ENCODE data around the gene SYT10. TPM values are rescaled to one million over a fixed set of nuclear protein-coding genes. Genes with fewer than 3 reads are reported as not detected.

Gene SYT10
- total RNA-seq, 1 experiment from 2014 or later = 0.70 TPM

- Mint-ChIP-seq H3K27me3 (ENCODE audit: low read depth) (no peaks in the 10 kb centered on the region), H3K36me3 (ENCODE audit: insufficient read depth in 1 of 3, low read depth in 3 of 3) (no peaks in the 10 kb centered on the region), H3K4me1 (no peaks in the 10 kb centered on the region), H3K9me3 (no peaks in the 10 kb centered on the region), H3K27ac (no peak overlapping the region), H3K4me3 (no peak overlapping the region)
- TF ChIP-seq CTCF (conservative IDR thresholded peaks at IDR 0.05) = no peak
- Histone ChIP-seq H2BK5ac (ENCODE audit: insufficient read length, low read length) (no peak overlapping the region), H2BK12ac (ENCODE audit: insufficient read length, low read depth, low read length) (no peak overlapping the region), H3K9me3 (ENCODE audit: control insufficient read depth, low read depth, low read length) (no peaks in the 10 kb centered on the region), H3K27ac (ENCODE audit: insufficient read length, low read depth, low read length) (no peak overlapping the region), H3K79me2 (ENCODE audit: insufficient read depth, low read length) (no peaks in the 10 kb centered on the region), H3T11ph (ENCODE audit: low read length) (no peak overlapping the region), H2BK15ac (ENCODE audit: low read depth, low read length) (no peak overlapping the region), H3K9ac (ENCODE audit: extremely low read depth, insufficient read length, low read length) (no peak overlapping the region), H3K56ac (ENCODE audit: insufficient read length, low read depth, low read length) (no peak overlapping the region), H2BK120ac (ENCODE audit: low read depth, low read length, poor library complexity, severe bottlenecking) (no peak overlapping the region), H3K23ac (ENCODE audit: insufficient read length, low read depth, low read length) (no peak overlapping the region), H4K20me1 (ENCODE audit: control insufficient read depth, insufficient read depth, insufficient read length) (no peaks in the 10 kb centered on the region), H2AFZ (ENCODE audit: low read length) (no peak overlapping the region), H4K8ac (replicated peaks; ENCODE audit: insufficient read length, low read depth, low read length) (no peak overlapping the region), H3K14ac (ENCODE audit: insufficient read depth, low read length) (no peak overlapping the region), H3K18ac (ENCODE audit: insufficient read length, low read depth, low read length) (no peak overlapping the region), H3K23me2 (ENCODE audit: insufficient read length, low read depth, low read length, poor library complexity, severe bottlenecking) (no peaks in the 10 kb centered on the region), H2BK20ac (ENCODE audit: low read depth, low read length, poor library complexity, severe bottlenecking) (no peak overlapping the region), H3K4ac (ENCODE audit: low read depth, low read length) (no peak overlapping the region), H3K4me2 (ENCODE audit: insufficient read depth, insufficient read length, low read length) (no peak overlapping the region), H3K4me1 (ENCODE audit: insufficient read depth, low read length) (no peaks in the 10 kb centered on the region), H4K91ac (ENCODE audit: insufficient read length, low read depth, low read length) (no peak overlapping the region), H3K27me3 (ENCODE audit: insufficient read depth, low read length) (no peaks in the 10 kb centered on the region), H4K5ac (ENCODE audit: insufficient read length, low read depth, low read length) (no peak overlapping the region), H2AK5ac (ENCODE audit: insufficient read length, low read length) (no peak overlapping the region), H3K79me1 (ENCODE audit: insufficient read depth, low read depth, low read length, poor library complexity, severe bottlenecking) (no peaks in the 10 kb centered on the region)
- no peak for DNase-seq
- no CpG with 5 or more reads among the region's 2 CpGs for WGBS (ENCODE audit: extremely low coverage, insufficient read length, low lambda C conversion rate)
Observed at GRCh38 chr12:33357181-33357580, 82.4 kb downstream of the SYT10 start.
